HG02610 (cell line): ENCODE data around the gene PWWP2B.

Source experiments
- ATAC-seq: cut with Tn5 transposase; IDR thresholded peaks from one replicate; pipeline ENCODE4 v1.9.1; 2021; ENCODE audit warnings: mild to moderate bottlenecking, moderate library complexity; ENCODE audit not compliant: unreplicated experiment

Gene PWWP2B

GRCh38 chr10:132417257-132417910 is 20.4 kb downstream of the PWWP2B start:
- ATAC-seq, result no peak

GRCh38 chr10:132417957-132418441 is 21.0 kb downstream of the PWWP2B start:
- ATAC-seq, result no peak

GRCh38 chr10:132418527-132419416 is 21.8 kb downstream of the PWWP2B start:
- ATAC-seq, result no peak

- ATAC-seq, result no peak
Observed at GRCh38 chr10:132419538-132420468, 22.8 kb downstream of the PWWP2B start.

GRCh38 chr10:132420469-132420980 is 23.5 kb downstream of the PWWP2B start:
- ATAC-seq, result no peak

GRCh38 chr10:132420981-132421846 is 24.2 kb downstream of the PWWP2B start:
- ATAC-seq, result no peak

- ATAC-seq, result peak; percentile 29
Observed at GRCh38 chr10:132421847-132422751, 25.1 kb downstream of the PWWP2B start.

- no peak for ATAC-seq
Observed at GRCh38 chr10:132422903-132423825, 26.2 kb downstream of the PWWP2B start.

GRCh38 chr10:132423966-132424861 is 27.2 kb downstream of the PWWP2B start:
- no peak for ATAC-seq

GRCh38 chr10:132425029-132425756 is 28.2 kb downstream of the PWWP2B start:
- no peak for ATAC-seq

GRCh38 chr10:132425757-132426155 is 28.8 kb downstream of the PWWP2B start:
- ATAC-seq, result no peak

GRCh38 chr10:132427006-132427771 is 30.2 kb downstream of the PWWP2B start:
- no peak for ATAC-seq

GRCh38 chr10:132427939-132428367 is 31.0 kb downstream of the PWWP2B start:
- no peak for ATAC-seq

- no peak for ATAC-seq
Observed at GRCh38 chr10:132428486-132428995, 31.5 kb downstream of the PWWP2B start.
